GM12872 (cell line): ENCODE results near the gene DNAJC16.

ENCODE experiments used
- TF ChIP-seq, protein P1 (sequence below): IDR thresholded peaks from 3 replicates; pipeline ENCODE4 v1.5.1; 2011; ENCODE audit warnings: low read depth, mild to moderate bottlenecking, low read length, moderate library complexity; ENCODE audit not compliant: insufficient read depth

Gene DNAJC16

DNA sequence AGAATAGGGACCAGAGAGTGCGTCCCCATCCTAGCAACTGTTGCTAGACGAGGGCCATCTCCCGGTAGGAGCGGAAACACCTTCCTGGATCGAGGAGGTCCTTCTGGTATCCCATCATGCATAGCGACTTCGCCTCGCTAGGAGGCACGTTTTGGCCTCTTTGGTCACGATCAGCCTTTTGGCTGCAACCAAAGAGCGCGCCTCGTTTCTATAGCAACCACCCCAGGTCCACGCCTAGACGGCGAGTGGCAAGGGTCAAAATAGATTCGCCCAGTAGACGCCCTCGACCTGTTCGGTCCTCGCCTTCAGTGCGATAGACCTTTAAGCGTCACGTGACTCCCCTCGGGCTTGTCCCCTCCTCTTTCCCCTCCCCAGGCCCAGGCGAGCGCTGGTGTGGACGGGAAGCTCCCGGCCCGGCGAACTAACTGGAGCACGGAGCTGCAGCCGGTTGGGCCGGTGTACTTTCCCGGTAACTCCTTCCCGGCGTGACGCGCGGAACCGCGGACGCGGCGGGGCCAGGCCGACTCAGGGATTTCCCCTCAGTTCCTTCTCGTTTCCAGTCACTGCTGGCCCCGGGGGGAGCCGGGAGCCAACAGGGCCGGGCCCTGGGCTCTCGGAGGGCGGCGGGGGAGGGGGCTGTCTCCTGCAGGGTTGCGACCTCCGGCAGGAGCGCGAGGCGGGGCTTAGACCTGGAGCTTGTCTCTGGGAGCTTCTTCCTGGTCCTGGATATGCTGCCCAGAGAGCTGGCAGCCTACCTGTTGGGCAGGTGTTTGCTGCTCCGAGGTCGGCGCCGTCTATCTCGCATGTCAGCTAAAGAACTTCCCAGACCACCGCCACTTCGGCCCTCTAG, at the start of gene DNAJC16:
DNAJC16 (plus strand) TSS at position 359 of the 850 bp plus-strand sequence. CDS start 2,258 bp downstream, outside the sequence.
- TF ChIP-seq, protein P1, sequence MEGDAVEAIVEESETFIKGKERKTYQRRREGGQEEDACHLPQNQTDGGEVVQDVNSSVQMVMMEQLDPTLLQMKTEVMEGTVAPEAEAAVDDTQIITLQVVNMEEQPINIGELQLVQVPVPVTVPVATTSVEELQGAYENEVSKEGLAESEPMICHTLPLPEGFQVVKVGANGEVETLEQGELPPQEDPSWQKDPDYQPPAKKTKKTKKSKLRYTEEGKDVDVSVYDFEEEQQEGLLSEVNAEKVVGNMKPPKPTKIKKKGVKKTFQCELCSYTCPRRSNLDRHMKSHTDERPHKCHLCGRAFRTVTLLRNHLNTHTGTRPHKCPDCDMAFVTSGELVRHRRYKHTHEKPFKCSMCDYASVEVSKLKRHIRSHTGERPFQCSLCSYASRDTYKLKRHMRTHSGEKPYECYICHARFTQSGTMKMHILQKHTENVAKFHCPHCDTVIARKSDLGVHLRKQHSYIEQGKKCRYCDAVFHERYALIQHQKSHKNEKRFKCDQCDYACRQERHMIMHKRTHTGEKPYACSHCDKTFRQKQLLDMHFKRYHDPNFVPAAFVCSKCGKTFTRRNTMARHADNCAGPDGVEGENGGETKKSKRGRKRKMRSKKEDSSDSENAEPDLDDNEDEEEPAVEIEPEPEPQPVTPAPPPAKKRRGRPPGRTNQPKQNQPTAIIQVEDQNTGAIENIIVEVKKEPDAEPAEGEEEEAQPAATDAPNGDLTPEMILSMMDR = peak; percentile 27; the same call in 2 of the 3 replicates

GRCh38 chr1:15476927-15477326, 49.7 kb upstream of the DNAJC16 start:
- TF ChIP-seq, protein P1 = no peak

DNA sequence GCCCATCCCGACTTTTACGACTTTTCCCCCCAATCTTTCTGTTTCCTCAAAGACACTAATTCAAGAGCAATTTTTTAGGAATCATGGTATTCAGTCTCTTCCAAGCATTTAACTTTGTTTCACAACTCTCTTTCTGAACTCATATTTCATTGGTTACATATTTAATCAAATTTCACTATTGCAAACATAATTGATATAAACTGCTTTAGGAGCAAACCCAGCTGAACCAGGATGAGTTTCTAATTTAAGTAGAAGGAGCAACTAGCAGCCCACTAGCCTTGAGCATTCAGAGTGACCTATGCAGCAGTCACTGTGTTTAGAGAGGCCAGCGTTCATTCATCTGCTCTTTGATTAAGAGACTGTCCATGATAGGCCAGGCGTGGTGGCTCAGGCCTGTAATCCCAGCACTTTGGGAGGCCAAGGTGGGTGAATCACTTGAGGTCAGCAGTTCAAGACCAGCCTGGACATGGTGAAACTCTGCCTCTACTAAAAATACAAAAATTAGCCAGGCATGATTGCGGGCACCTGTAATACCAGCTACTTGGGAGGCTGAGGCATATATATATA, 48.9 kb upstream of the DNAJC16 start:
- TF ChIP-seq, protein P1 = no peak

DNA sequence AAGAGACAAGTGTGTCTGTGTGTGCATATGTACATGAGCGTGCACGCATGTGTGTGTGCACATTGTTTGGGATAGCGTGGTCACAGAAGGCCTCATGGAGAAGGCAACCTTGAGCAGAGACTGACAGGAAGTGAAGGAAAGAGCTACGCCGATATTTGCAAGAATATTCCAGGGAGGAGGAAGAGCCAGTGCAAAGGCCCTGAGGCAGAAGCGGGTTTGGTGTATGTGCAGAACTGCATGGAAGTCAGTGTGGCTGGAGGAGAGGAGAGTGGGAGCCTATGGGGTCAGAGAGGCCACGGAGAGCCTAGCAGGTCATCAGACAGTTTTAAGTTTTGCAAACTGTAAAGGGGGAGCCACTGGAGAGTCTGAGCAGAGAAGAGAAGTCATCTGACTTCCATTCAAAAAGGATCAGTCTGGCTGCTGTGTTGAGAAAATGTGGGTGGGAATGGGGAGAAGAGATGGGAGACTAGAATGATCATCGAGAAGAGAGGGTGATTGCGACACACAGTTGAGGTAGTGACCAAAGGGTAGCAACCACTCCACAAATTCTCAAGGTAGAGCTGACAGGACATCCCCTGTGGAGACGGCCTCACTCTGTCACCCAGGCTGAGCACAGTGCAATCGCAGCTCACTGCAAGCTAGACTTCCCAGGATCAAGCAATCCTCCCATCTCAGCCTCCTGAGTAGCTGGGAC, 46.8 kb upstream of the DNAJC16 start:
- TF ChIP-seq, protein P1 = no peak

DNA sequence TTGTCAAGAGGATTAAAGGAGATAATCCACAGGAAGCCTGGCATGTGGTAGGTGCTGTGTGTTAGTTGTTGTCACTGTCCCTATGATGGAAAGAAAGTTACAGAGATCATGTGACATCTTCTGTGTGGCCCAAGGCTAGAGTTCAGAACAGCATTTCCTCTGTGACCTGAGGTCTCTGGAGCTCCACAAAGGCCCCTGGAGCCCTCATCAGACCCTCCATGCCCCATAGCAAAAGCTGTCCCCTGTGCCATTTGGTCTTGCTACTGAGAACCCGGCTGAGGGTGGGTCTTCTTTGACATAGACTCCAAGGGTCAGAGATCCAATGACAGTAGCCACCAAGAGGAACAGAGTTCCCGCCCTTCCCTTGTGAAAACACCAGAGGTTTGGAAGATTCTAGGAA, 42.7 kb upstream of the DNAJC16 start:
- TF ChIP-seq, protein P1 = no peak

GRCh38 chr1:15485636-15486035, 41.0 kb upstream of the DNAJC16 start:
- TF ChIP-seq, protein P1 = no peak

- TF ChIP-seq, protein P1 = no peak
Measured at GRCh38 chr1:15488371-15488770, 38.3 kb upstream of the DNAJC16 start.
